Mesenchymal stem cell (in vitro differentiated cells and primary cell): ENCODE results near the gene KIAA1217.

ENCODE experiments used
- DNase-seq: peaks from one replicate; pipeline ENCODE4 v3.0.0-alpha.2; 2013
- H2AFZ ChIP-seq: one replicate; pipeline ENCODE4 v1.6.1; 2013; ENCODE audit warnings: low read depth, mild to moderate bottlenecking, control low read depth, inconsistent platforms, low read length, moderate library complexity
- H2AK5ac ChIP-seq: 2 replicates; pipeline ENCODE4 v1.6.1; 2013; ENCODE audit warnings: low read length, moderate library complexity, mild to moderate bottlenecking, inconsistent platforms; ENCODE audit not compliant: severe bottlenecking
- H2BK120ac ChIP-seq: one replicate; pipeline ENCODE4 v1.6.1; 2013; ENCODE audit warnings: low read depth, mild to moderate bottlenecking, inconsistent platforms, low read length, moderate library complexity
- H2BK12ac ChIP-seq, 2 experiments: one replicate each; pipeline ENCODE4 v1.6.1; 2013; ENCODE audit warnings: inconsistent platforms in 2 of 2, low read length in 2 of 2, mild to moderate bottlenecking in 2 of 2, moderate library complexity in 2 of 2, control low read depth in 1 of 2
- H2BK15ac ChIP-seq: one replicate; pipeline ENCODE4 v1.6.1; 2013; ENCODE audit warnings: mild to moderate bottlenecking, low read depth, inconsistent platforms; ENCODE audit not compliant: poor library complexity, severe bottlenecking
- H2BK5ac ChIP-seq: 2 replicates; pipeline ENCODE4 v1.6.1; 2013; ENCODE audit warnings: low read depth, mild to moderate bottlenecking, low read length, control low read depth, inconsistent platforms; ENCODE audit not compliant: poor library complexity, severe bottlenecking
- H3K14ac ChIP-seq, 2 experiments: one replicate each; pipeline ENCODE4 v1.6.1; 2013; ENCODE audit warnings: inconsistent platforms in 2 of 2, low read length in 2 of 2, control low read depth in 1 of 2, mild to moderate bottlenecking in 1 of 2, moderate library complexity in 1 of 2
- H3K18ac ChIP-seq, 2 experiments: one replicate each; pipeline ENCODE4 v1.6.1; 2013; ENCODE audit warnings: inconsistent platforms in 2 of 2, low read length in 2 of 2, control low read depth in 1 of 2, low read depth in 1 of 2, mild to moderate bottlenecking in 1 of 2
- H3K23ac ChIP-seq, 2 experiments: one replicate each; pipeline ENCODE4 v1.6.1; 2013; ENCODE audit warnings: inconsistent platforms in 2 of 2, low read length in 2 of 2, mild to moderate bottlenecking in 2 of 2, moderate library complexity in 2 of 2, control low read depth in 1 of 2
- H3K27ac ChIP-seq: 2 replicates; pipeline ENCODE4 v1.5.1; 2013; ENCODE audit warnings: mild to moderate bottlenecking, moderate library complexity, low read length, control low read depth, inconsistent platforms; ENCODE audit not compliant: poor library complexity, severe bottlenecking
- H3K27me3 ChIP-seq, 2 experiments: 2 replicates each; pipeline versions ENCODE4 v1.6.1 to v1.7.0; 2013; ENCODE audit warnings: low read length in 2 of 2, mild to moderate bottlenecking in 2 of 2, moderate library complexity in 2 of 2, control low read depth in 1 of 2, inconsistent platforms in 1 of 2; ENCODE audit not compliant: control insufficient read depth in 1 of 2, insufficient read depth in 1 of 2
- H3K36me3 ChIP-seq, 2 experiments: 2 replicates each; pipeline versions ENCODE4 v1.6.1 to v1.7.0; 2013; ENCODE audit warnings: low read length in 2 of 2, control low read depth in 1 of 2, inconsistent platforms in 1 of 2, low read depth in 1 of 2, mild to moderate bottlenecking in 1 of 2; ENCODE audit not compliant: insufficient read depth in 2 of 2, control insufficient read depth in 1 of 2
- H3K4ac ChIP-seq, 2 experiments: one replicate each; pipeline ENCODE4 v1.6.1; 2013; ENCODE audit warnings: inconsistent platforms in 2 of 2, low read length in 2 of 2, mild to moderate bottlenecking in 2 of 2, moderate library complexity in 2 of 2, control low read depth in 1 of 2, low read depth in 1 of 2
- H3K4me1 ChIP-seq: 2 replicates; pipeline ENCODE4 v1.6.1; 2013; ENCODE audit warnings: low read depth, low read length, control low read depth; ENCODE audit not compliant: control insufficient read depth, insufficient read depth
- H3K4me2 ChIP-seq: 2 replicates; pipeline ENCODE4 v1.6.1; 2013; ENCODE audit warnings: low read length, mild to moderate bottlenecking, inconsistent platforms; ENCODE audit not compliant: poor library complexity, severe bottlenecking
- H3K4me3 ChIP-seq, 2 experiments: 2 replicates each; pipeline versions ENCODE4 v1.5.1 to v1.7.0; 2013; ENCODE audit warnings: low read length in 2 of 2, mild to moderate bottlenecking in 2 of 2, control low read depth in 1 of 2, low read depth in 1 of 2; ENCODE audit not compliant: insufficient read depth in 1 of 2
- H3K79me1 ChIP-seq: replicated peaks from 2 replicates; pipeline ENCODE4 v1.6.1; 2013; ENCODE audit warnings: mild to moderate bottlenecking, control low read depth, low read length, inconsistent platforms; ENCODE audit not compliant: poor library complexity, severe bottlenecking
- H3K9ac ChIP-seq: 2 replicates; pipeline ENCODE4 v1.7.0; 2013; ENCODE audit warnings: mild to moderate bottlenecking, low read length, moderate library complexity
- H3K9me3 ChIP-seq: 2 replicates; pipeline ENCODE4 v1.7.0; 2013; ENCODE audit warnings: mild to moderate bottlenecking, low read length; ENCODE audit not compliant: control insufficient read depth
- H4K8ac ChIP-seq: one replicate; pipeline ENCODE4 v1.6.1; 2013; ENCODE audit warnings: inconsistent platforms, mild to moderate bottlenecking, low read length, moderate library complexity
- H4K91ac ChIP-seq: one replicate; pipeline ENCODE4 v1.6.1; 2013; ENCODE audit warnings: mild to moderate bottlenecking, low read length, inconsistent platforms
- WGBS: methylation state at CpG from one replicate; pipeline ENCODE4 v1.1.7; 2013; ENCODE audit warnings: mixed read lengths; 5-methylcytosine and 5-hydroxymethylcytosine counted together

Gene KIAA1217

DNA sequence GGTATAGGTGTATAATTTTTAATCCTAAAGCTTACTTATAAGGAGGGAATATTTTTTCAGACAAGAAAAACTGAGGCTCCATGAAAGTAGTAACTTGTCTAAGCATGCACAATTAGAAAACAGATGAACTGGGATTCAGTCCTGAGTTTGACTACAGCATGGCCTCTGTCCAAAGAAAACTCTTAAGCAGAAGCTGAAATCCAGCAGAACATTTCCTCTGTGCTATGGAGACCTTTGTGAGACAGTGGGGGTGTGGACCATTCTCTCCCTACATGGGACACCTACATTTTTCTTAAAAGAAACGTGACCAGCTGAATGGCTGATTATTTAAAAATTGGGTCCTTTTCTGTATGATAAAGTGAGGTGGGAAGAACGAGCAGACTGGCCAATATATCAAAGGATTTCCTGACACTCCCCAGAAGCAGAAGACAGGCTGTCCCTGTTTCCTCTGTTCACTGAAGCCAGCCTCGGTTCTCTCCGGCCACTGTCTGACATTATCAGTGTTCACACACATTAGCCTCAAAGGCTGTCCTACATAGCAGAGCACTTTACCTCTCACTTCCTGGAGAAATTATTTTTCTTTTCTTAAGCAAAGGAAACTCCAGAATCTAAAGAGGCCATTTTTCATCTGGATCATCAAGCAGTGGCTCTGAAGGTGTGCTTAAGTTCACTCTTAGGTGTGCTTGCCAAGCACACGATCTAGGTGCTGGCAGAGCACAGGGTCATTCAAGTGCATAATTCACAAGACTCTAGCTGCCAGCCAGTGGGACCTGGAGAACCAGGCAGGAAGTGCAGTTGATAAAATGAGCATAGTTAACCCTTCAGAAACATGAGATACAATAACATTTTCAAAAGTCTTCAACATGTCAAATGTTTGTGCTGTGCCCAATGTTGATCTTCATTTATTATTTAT lies 40.4 kb upstream of the KIAA1217 start:
- Histone ChIP-seq H2AK5ac (no peak overlapping the region), H3K23ac (no peak overlapping the region), H3K18ac (no peak overlapping the region), H3K27me3 (no peaks in the 10 kb centered on the region), H3K4ac (no peak overlapping the region), H3K4me3 (no peak overlapping the region), H3K4me1 (no peaks in the 10 kb centered on the region), H4K8ac (no peak overlapping the region), H3K36me3 (no peaks in the 10 kb centered on the region), H2BK12ac (no peak overlapping the region), H3K79me1 (no peaks in the 10 kb centered on the region), H3K4me2 (no peak overlapping the region), H2BK120ac (no peak overlapping the region), H3K14ac (no peak overlapping the region), H2BK15ac (no peak overlapping the region), H2AFZ (no peak overlapping the region), H2BK5ac (no peak overlapping the region), H3K27ac (no peak overlapping the region), H3K9ac (no peak overlapping the region), H4K91ac (no peak overlapping the region), H3K9me3 (no peaks in the 10 kb centered on the region)
- WGBS = 14% methylated on average over 5 of the region's 5 CpGs
- DNase-seq = no peak

- no peak overlapping the region for H3K4me2 ChIP-seq
- H2AK5ac ChIP-seq = no peak overlapping the region
- H3K4me3 ChIP-seq = no peak overlapping the region
- H3K4me1 ChIP-seq = no peaks in the 10 kb centered on the region
- no peak overlapping the region for H3K4ac ChIP-seq
- H3K36me3 ChIP-seq = no peaks in the 10 kb centered on the region
- H2AFZ ChIP-seq = no peak overlapping the region
- WGBS = 75% methylated on average over 5 of the region's 5 CpGs
- H2BK5ac ChIP-seq = no peak overlapping the region
- no peak for DNase-seq
- H2BK15ac ChIP-seq = no peak overlapping the region
- H3K9me3 ChIP-seq = no peaks in the 10 kb centered on the region
- H3K27ac ChIP-seq = no peak overlapping the region
- no peaks in the 10 kb centered on the region for H3K27me3 ChIP-seq
- no peak overlapping the region for H2BK12ac ChIP-seq
- H3K9ac ChIP-seq = no peak overlapping the region
- no peaks in the 10 kb centered on the region for H3K79me1 ChIP-seq
- H3K23ac ChIP-seq = no peak overlapping the region
- H3K18ac ChIP-seq = no peak overlapping the region
- no peak overlapping the region for H4K91ac ChIP-seq
- no peak overlapping the region for H3K14ac ChIP-seq
- H4K8ac ChIP-seq = no peak overlapping the region
- no peak overlapping the region for H2BK120ac ChIP-seq
These were observed 38.7 kb upstream of the KIAA1217 start for GRCh38 chr10:24170199-24170598.

DNA sequence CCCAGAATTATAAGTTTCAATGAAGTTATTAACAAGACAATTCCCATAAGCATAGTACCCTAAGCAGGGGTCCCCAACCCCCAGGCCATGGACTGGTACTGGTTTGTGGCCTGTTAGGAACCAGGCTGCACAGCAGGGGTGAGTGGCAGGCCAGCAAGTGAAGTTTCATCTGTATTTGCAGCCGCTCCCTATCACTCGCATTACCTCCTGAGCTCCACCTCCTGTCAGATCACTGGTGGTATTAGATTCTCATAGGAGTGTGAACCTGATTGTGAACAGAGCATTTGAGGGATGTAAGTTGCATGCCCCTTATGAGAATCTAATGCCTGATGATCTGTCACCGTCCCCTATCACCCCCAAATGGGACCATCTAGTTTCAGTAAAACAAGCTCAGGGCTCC lies 36.0 kb upstream of the KIAA1217 start:
- H3K4me2 ChIP-seq = no peak overlapping the region
- no peak for DNase-seq
- H3K36me3 ChIP-seq = no peaks in the 10 kb centered on the region
- no peak overlapping the region for H3K14ac ChIP-seq
- no peak overlapping the region for H3K23ac ChIP-seq
- no peak overlapping the region for H3K27ac ChIP-seq
- no peak overlapping the region for H2BK15ac ChIP-seq
- peak overlapping the region in 1 of 2 experiments; percentile 20 for H3K4me3 ChIP-seq
- no peaks in the 10 kb centered on the region for H3K79me1 ChIP-seq
- H4K91ac ChIP-seq = no peak overlapping the region
- no peaks in the 10 kb centered on the region for H3K9me3 ChIP-seq
- no peak overlapping the region for H2BK12ac ChIP-seq
- H2AK5ac ChIP-seq = no peak overlapping the region
- H4K8ac ChIP-seq = no peak overlapping the region
- no peak overlapping the region for H3K18ac ChIP-seq
- no peak overlapping the region for H2AFZ ChIP-seq
- H3K4ac ChIP-seq = no peak overlapping the region
- WGBS = no CpG with 5 or more reads among the region's 3 CpGs
- no peaks in the 10 kb centered on the region for H3K27me3 ChIP-seq
- no peak overlapping the region for H3K9ac ChIP-seq
- no peaks in the 10 kb centered on the region for H3K4me1 ChIP-seq
- no peak overlapping the region for H2BK5ac ChIP-seq
- no peak overlapping the region for H2BK120ac ChIP-seq

DNA sequence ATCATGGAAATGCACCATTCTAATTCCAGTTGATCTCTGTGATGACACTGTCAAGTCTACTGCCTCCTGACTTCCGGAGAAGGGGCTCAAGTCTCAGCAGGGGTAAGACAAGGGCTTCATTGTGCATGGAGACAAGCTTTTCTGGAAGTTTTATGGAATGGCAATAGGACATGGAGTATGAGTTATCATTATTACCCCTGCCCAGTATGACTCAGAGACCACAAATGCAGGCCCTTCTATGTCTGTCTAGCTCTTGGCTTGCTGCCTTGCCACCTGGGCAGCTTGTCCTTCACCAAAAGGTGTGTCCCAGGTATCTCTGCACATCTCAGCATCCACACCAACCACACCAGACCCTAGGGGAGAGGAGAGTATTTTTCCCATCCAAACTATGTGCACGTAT lies 34.9 kb upstream of the KIAA1217 start:
- Histone ChIP-seq H3K4me3 (no peak overlapping the region), H2BK15ac (no peak overlapping the region), H3K4ac (no peak overlapping the region), H2BK120ac (no peak overlapping the region), H3K27ac (no peak overlapping the region), H3K36me3 (no peaks in the 10 kb centered on the region), H4K8ac (no peak overlapping the region), H3K4me1 (no peaks in the 10 kb centered on the region), H3K14ac (no peak overlapping the region), H2BK5ac (no peak overlapping the region), H3K4me2 (no peak overlapping the region), H3K9me3 (no peaks in the 10 kb centered on the region), H3K79me1 (no peaks in the 10 kb centered on the region), H3K27me3 (no peaks in the 10 kb centered on the region), H3K18ac (no peak overlapping the region), H2BK12ac (no peak overlapping the region), H2AFZ (no peak overlapping the region), H2AK5ac (no peak overlapping the region), H3K23ac (no peak overlapping the region), H3K9ac (no peak overlapping the region), H4K91ac (no peak overlapping the region)
- 89% methylated on average over 2 of the region's 2 CpGs for WGBS
- no peak for DNase-seq
